DMS153 treated with DMSO at 0.1 percent for 48 hours (cell line): ENCODE results near the gene USP22.

ENCODE experiments used
- DNase-seq: peaks from one replicate; lab custom pipeline; 2025; ENCODE audit not compliant: unreplicated experiment; lab: John Stamatoyannopoulos, UW

USP22 gene

GRCh38 chr17:21049457-21049856 is 6.6 kb upstream of the USP22 start:
- DNase-seq, result no peak

- no peak for DNase-seq
Observed at GRCh38 chr17:21046216-21046615, 3.4 kb upstream of the USP22 start.

GRCh38 chr17:21044971-21045370 is 2.2 kb upstream of the USP22 start:
- no peak for DNase-seq

GRCh38 chr17:21043296-21044232 is 753 bp upstream of the USP22 start:
- DNase-seq, result peak; percentile 79

GRCh38 chr17:21041741-21042457 is 912 bp downstream of the USP22 start:
- no peak for DNase-seq

- no peak for DNase-seq
Observed at GRCh38 chr17:21039839-21040575, 2.8 kb downstream of the USP22 start.

- no peak for DNase-seq
Observed at GRCh38 chr17:21037117-21037803, 5.6 kb downstream of the USP22 start.

GRCh38 chr17:21036361-21036881 is 6.4 kb downstream of the USP22 start:
- DNase-seq, result no peak

- DNase-seq, result no peak
Observed at GRCh38 chr17:21035406-21035805, 7.4 kb downstream of the USP22 start.

GRCh38 chr17:21034340-21035235 is 8.2 kb downstream of the USP22 start:
- no peak for DNase-seq

- DNase-seq, result no peak
Observed at GRCh38 chr17:21033350-21033749, 9.5 kb downstream of the USP22 start.

GRCh38 chr17:21031756-21032396 is 10.9 kb downstream of the USP22 start:
- no peak for DNase-seq

GRCh38 chr17:21030375-21030774 is 12.4 kb downstream of the USP22 start:
- no peak for DNase-seq

- no peak for DNase-seq
Observed at GRCh38 chr17:21029515-21029914, 13.3 kb downstream of the USP22 start.

GRCh38 chr17:21029036-21029435 is 13.8 kb downstream of the USP22 start:
- DNase-seq, result no peak

- no peak for DNase-seq
Observed at GRCh38 chr17:21028192-21028591, 14.6 kb downstream of the USP22 start.

- no peak for DNase-seq
Observed at GRCh38 chr17:21027031-21027430, 15.8 kb downstream of the USP22 start.

- no peak for DNase-seq
Observed at GRCh38 chr17:21025451-21025850, 17.4 kb downstream of the USP22 start.

- DNase-seq, result no peak
Observed at GRCh38 chr17:21024024-21024423, 18.8 kb downstream of the USP22 start.
